HepG2 (cell line): ENCODE data around the gene TMEM63B. TPM values are rescaled to one million over a fixed set of nuclear protein-coding genes. Genes with fewer than 3 reads are reported as not detected.

Source experiments
- ARNT2 ChIP-seq: sonication (generic); formaldehyde crosslinking; IDR thresholded peaks from 2 replicates; pipeline ENCODE4 v1.8.0; 2022; ENCODE audit warnings: mild to moderate bottlenecking, low read depth, missing genetic modification reagents, moderate library complexity
- ASH2L ChIP-seq: fragments of 300-600, 200-600 bp; sonication (generic); IDR thresholded peaks from 2 replicates; pipeline ENCODE4 v1.7.0; 2017; ENCODE audit warnings: low read depth, mild to moderate bottlenecking, moderate library complexity, mixed read lengths, low read length; ENCODE audit not compliant: insufficient read length
- CREB3 ChIP-seq: sonication (generic); formaldehyde crosslinking; IDR thresholded peaks from 2 replicates; pipeline ENCODE4 v1.5.0; 2020; ENCODE audit warnings: missing genetic modification reagents
- DNMT3B ChIP-seq: conservative IDR thresholded peaks from 2 replicates; pipeline ENCODE4 v1.6.1; 2016; ENCODE audit warnings: missing biosample characterization, control low read depth
- GABPA ChIP-seq, 2 experiments: IDR thresholded peaks; 2 replicates each; pipeline ENCODE4 v1.6.1; 2011 to 2016; ENCODE audit warnings: low read depth in 2 of 2, low read length in 1 of 2, missing biosample characterization in 1 of 2, missing genetic modification characterization in 1 of 2
- GLMP ChIP-seq: sonication (generic); formaldehyde crosslinking; IDR thresholded peaks from 2 replicates; pipeline ENCODE4 v1.9.0; 2021; ENCODE audit warnings: missing genetic modification reagents, mild to moderate bottlenecking, borderline replicate concordance
- HIVEP1 ChIP-seq: sonication (generic); formaldehyde crosslinking; IDR thresholded peaks from 2 replicates; pipeline ENCODE4 v1.4.0; 2020; ENCODE audit warnings: mild to moderate bottlenecking, missing genetic modification reagents
- MTF2 ChIP-seq: sonication (generic); formaldehyde crosslinking; IDR thresholded peaks from 2 replicates; pipeline ENCODE4 v1.5.0; 2020; ENCODE audit warnings: missing genetic modification reagents, borderline replicate concordance
- NCOA2 ChIP-seq: sonication (generic); formaldehyde crosslinking; IDR thresholded peaks from 2 replicates; pipeline ENCODE4 v1.8.0; 2022; ENCODE audit warnings: inconsistent platforms
- NONO ChIP-seq, 2 experiments: fragments of 450-650 bp in 1 of 2; sonication (generic) in 1 of 2; formaldehyde crosslinking in 1 of 2; IDR thresholded peaks in 1 of 2; conservative IDR thresholded peaks in 1 of 2; 2 replicates each; pipeline versions ENCODE4 v1.6.1 to v1.8.0; 2017 to 2022; ENCODE audit warnings: mild to moderate bottlenecking in 1 of 2, missing genetic modification reagents in 1 of 2, moderate library complexity in 1 of 2
- RFX3 ChIP-seq: IDR thresholded peaks from 2 replicates; pipeline ENCODE4 v1.6.1; 2016; ENCODE audit warnings: missing biosample characterization, missing genetic modification reagents
- SALL1 ChIP-seq: sonication (generic); formaldehyde crosslinking; IDR thresholded peaks from 2 replicates; pipeline ENCODE4 v1.8.0; 2022; ENCODE audit warnings: mild to moderate bottlenecking, missing genetic modification reagents
- TSC22D2 ChIP-seq: sonication (generic); formaldehyde crosslinking; IDR thresholded peaks from 2 replicates; pipeline ENCODE4 v1.5.1; 2020; ENCODE audit warnings: missing genetic modification reagents, mild to moderate bottlenecking, borderline replicate concordance
- U2AF2 ChIP-seq: fragments of 200-400 bp; formaldehyde crosslinking; IDR thresholded peaks from 2 replicates; pipeline ENCODE4 v1.6.1; 2017; ENCODE audit warnings: low read depth, mild to moderate bottlenecking, low read length
- XRCC5 ChIP-seq: fragments of 200-400 bp; formaldehyde crosslinking; optimal IDR thresholded peaks from 2 replicates; pipeline ENCODE3; 2017; ENCODE audit warnings: mild to moderate bottlenecking, low read length
- ZBED4 ChIP-seq: sonication (generic); formaldehyde crosslinking; IDR thresholded peaks from 2 replicates; pipeline ENCODE4 v1.4.0; 2020; ENCODE audit warnings: missing genetic modification reagents, borderline replicate concordance
- ZBTB39 ChIP-seq: sonication (generic); formaldehyde crosslinking; IDR thresholded peaks from 2 replicates; pipeline ENCODE4 v1.5.0; 2020; ENCODE audit warnings: missing genetic modification reagents
- ZNF17 ChIP-seq: sonication (generic); formaldehyde crosslinking; IDR thresholded peaks from 2 replicates; pipeline ENCODE4 v1.5.0; 2020; ENCODE audit warnings: mild to moderate bottlenecking, missing genetic modification reagents
- ZNF784 ChIP-seq: sonication (generic); formaldehyde crosslinking; IDR thresholded peaks from 2 replicates; pipeline ENCODE4 v1.5.1; 2020; ENCODE audit warnings: missing genetic modification reagents, mild to moderate bottlenecking, borderline replicate concordance
- ZNF883 ChIP-seq: sonication (generic); formaldehyde crosslinking; IDR thresholded peaks from 2 replicates; pipeline ENCODE4 v1.5.1; 2020; ENCODE audit warnings: mild to moderate bottlenecking, missing genetic modification reagents; ENCODE audit errors: not compliant biosample characterization
- polyA plus RNA-seq, 8 experiments: library from polyadenylated mRNA; depleted of rRNA in 3 of 8; stranded (reverse) in 7 of 8; unstranded in 1 of 8; fragments of >200 nt; fragmentation: Illumina TruSeq in 4 of 8; extraction: Trizol in 4 of 8; gene quantifications; 2 replicates each; pipeline versions ENCODE4 v1.2.1 to v1.2.3, GENCODE V29; 2011 to 2016; ENCODE audit warnings: low read depth in 4 of 8, missing spikeins in 1 of 8, mixed read lengths in 1 of 8; ENCODE audit not compliant: insufficient read depth in 1 of 8
- total RNA-seq, 5 experiments: library from RNA; depleted of rRNA; stranded (reverse); fragments of >200 nt; fragmentation: Illumina TruSeq; extraction: Trizol; gene quantifications; 2 replicates each; pipeline ENCODE4 v1.2.3, GENCODE V29; 2016; ENCODE audit warnings: low read depth in 1 of 5

TMEM63B gene
- total and polyA plus RNA-seq, 2 of the 13 experiments (the other 11 are each of a cell fraction or from before 2014, with no cell fraction given) = 27.4 to 75.8 TPM

GRCh38 chr6:44156494-44157151 lies 29.3 kb downstream of the TMEM63B start (continued):
- TF ChIP-seq ZNF784 (CRISPR knock-in tag) = no peak
- no peak for TF ChIP-seq DNMT3B (CRISPR knock-in tag)
- 0 out of 2 replicates have a peak, but pooled peaks have one; percentile 63 for TF ChIP-seq TSC22D2 (CRISPR knock-in tag)
- TF ChIP-seq U2AF2 = 0 out of 2 replicates have a peak, but pooled peaks have one; percentile 33
- TF ChIP-seq GABPA (IDR thresholded peaks at IDR 0.05; ENCODE audit: low read depth, low read length) = no peak
- TF ChIP-seq GABPA (CRISPR knock-in tag; IDR thresholded peaks at IDR 0.05; ENCODE audit: low read depth) = peak; percentile 43
- no peak for TF ChIP-seq GLMP (CRISPR knock-in tag)
- peak; percentile 29; the same call in 1 of the 2 replicates for TF ChIP-seq HIVEP1
- peak; percentile 91 for TF ChIP-seq NCOA2 (CRISPR knock-in tag)
- TF ChIP-seq ZNF17 (CRISPR knock-in tag) = no peak
- no peak for TF ChIP-seq XRCC5
- peak; percentile 57 for TF ChIP-seq ASH2L
- TF ChIP-seq ARNT2 (CRISPR knock-in tag) = peak; percentile 89
- no peak for TF ChIP-seq RFX3 (CRISPR knock-in tag)
- TF ChIP-seq ZNF883 (CRISPR knock-in tag) = peak; percentile 66
- peak; percentile 99 for TF ChIP-seq SALL1
- peak; percentile 89 for TF ChIP-seq ZBTB39 (CRISPR knock-in tag)
- TF ChIP-seq NONO (IDR thresholded peaks at IDR 0.05) = no peak
- peak; percentile 96 for TF ChIP-seq NONO (CRISPR knock-in tag; conservative IDR thresholded peaks at IDR 0.05)
- TF ChIP-seq MTF2 (CRISPR knock-in tag) = peak; percentile 73; the same call in 1 of the 2 replicates
- peak; percentile 79 for TF ChIP-seq ZBED4 (CRISPR knock-in tag)
- TF ChIP-seq CREB3 (CRISPR knock-in tag) = no peak
